Superior temporal gyrus (tissue), 1 donor: Measurements from ENCODE around the gene EIF5A.

ENCODE experiments used
- DNase-seq: peaks from one replicate; pipeline ENCODE4 v3.0.0-alpha.2; 2016; ENCODE audit errors: extremely low spot score

Gene EIF5A

GRCh38 chr17:7355053-7355452 lies 47.6 kb downstream of the EIF5A start, which contains the start of gene TMEM95:
TMEM95 (plus strand) TSS chr17:7355156; CDS start chr17:7355205, 49 bp downstream.
- DNase-seq, result peak; percentile 78

GRCh38 chr17:7355573-7355972 lies 48.1 kb downstream of the EIF5A start:
- DNase-seq, result no peak

- DNase-seq, result peak; percentile 79
These were observed 48.7 kb downstream of the EIF5A start for GRCh38 chr17:7356072-7356549.

DNA sequence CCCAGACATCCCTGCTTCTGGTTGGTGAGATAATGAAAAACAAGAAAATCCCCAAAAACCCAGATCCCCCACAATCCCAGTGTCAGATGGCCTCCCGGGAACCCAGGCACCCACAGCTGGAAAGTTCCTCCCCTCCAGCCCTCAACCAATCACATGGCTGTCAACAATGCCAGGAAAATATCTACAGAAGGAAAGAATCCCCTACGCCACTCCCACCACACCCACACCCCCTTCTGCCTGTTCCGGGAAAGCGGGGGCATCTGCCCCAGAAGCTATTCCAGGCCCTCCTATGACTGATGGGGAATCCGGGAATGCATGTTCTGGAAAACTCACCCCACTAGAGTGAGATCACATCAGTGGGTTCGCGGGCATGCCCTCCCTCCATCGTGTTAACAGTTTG lies 49.3 kb downstream of the EIF5A start:
- DNase-seq, result no peak

GRCh38 chr17:7357381-7357780 lies 50.0 kb downstream of the EIF5A start:
- no peak for DNase-seq

- DNase-seq, result no peak
These were observed 54.5 kb downstream of the EIF5A start for GRCh38 chr17:7361906-7362305.
